ENCODE results near the gene SIPA1.
"Not testable (repeated sequence)": the region's sequence is repeated elsewhere in the genome, so short reads cannot be mapped to it uniquely, and the experiment has no call there.

The SIPA1 gene

DNA sequence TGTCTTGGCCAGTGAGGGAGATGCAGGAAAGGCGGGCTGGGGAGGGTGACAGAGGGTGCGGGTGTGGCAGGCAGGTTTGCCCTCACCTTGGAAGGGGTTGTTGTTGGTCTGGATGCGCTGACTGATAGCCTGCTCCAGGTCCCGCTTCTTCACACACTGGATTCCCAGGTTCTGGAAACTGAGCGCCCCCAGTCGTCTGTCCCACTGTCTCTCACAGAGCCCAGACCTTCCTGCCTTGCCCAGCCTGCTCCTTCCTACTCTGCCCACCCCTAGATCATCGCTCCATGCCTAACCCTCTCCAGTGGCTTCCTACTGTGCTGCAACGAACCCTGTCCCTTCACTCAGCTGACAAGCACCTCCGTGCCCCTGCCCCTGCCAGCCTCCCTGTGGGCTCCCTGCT is 22.1 kb downstream of the SIPA1 start:
- no peak for DNase-seq (ENCODE audit: low read depth in 2 of 2)

DNA sequence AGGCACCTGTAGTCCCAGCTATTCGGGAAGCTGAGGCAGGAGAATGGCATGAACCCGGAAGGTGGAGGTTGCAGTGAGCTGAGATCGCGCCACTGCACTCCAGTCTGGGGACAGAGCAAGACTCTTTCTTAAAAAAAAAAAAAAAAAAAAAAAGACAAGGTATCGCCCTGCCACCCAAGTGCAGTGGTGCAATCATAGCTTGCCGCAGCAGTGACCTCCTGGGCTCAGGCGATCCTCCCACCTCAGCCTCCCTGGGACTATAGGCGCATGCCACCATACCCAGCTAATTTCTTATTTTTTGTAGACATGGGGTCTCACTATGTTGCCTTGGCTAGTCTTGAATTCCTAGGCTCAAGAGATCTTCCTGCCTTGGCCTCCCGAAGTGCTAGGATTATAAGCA is 23.0 kb downstream of the SIPA1 start:
- DNase-seq (ENCODE audit: low read depth in 2 of 2) = not testable (repeated sequence)

DNA sequence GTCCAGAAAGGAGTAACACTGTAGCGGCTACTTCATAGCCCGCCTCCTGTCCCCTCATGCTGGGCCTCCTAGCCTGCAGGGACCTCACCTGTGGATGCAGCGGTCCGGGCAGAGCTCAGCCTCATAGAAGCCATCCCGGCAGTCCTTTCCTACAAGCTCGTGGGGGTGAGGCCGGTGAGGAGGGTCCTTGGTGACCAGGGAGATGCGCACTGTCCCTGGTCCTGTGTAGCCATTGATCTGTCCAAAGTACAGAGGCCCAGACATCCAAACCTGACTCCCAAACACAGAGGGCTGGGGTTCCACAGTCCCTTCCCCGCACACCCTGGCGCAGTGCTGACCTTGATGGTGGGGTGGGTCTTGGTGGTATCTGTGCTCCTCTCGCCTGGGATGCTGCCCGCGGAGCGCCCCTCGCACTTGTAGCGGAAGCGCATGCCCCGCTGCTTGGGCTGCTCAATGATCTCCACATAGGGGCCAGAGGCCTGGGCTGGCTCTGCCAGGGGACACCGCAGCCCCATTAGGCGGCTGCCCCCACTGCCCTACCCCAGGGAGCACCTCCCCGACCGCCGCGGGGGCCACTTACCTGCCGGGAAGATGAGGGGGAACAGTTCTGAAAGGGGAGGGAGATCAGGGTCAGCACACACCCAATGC is 23.8 kb downstream of the SIPA1 start:
- no peak for DNase-seq (ENCODE audit: low read depth in 2 of 2)

DNA sequence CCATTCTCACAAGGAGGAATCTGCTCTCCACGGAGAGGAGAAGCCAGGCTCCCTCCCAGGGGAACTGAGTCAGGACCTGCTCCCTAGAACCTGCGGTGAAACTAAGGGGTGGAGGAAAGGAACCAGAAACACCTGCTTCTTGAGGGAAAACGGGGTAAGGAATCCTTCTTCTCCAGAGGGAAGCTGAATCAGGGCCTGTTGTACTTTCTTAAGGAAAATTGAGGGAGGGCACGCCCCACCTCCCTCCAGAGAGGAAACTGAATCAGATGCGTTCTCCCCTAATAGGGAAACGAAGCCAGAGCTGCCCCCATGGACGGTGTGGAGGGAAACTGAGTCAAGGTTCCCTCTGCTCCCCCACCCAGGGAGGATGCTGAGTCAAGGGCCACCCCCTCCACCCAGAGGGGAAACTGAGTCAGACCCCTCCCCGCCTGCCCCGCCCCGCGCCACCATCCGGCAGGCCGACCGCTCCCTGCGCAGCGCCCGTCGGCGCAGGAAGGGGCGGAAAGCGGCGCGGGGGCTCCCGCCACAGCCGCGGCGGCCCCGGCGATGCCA is 24.4 kb downstream of the SIPA1 start:
- DNase-seq (ENCODE audit: low read depth in 2 of 2) = no peak

DNA sequence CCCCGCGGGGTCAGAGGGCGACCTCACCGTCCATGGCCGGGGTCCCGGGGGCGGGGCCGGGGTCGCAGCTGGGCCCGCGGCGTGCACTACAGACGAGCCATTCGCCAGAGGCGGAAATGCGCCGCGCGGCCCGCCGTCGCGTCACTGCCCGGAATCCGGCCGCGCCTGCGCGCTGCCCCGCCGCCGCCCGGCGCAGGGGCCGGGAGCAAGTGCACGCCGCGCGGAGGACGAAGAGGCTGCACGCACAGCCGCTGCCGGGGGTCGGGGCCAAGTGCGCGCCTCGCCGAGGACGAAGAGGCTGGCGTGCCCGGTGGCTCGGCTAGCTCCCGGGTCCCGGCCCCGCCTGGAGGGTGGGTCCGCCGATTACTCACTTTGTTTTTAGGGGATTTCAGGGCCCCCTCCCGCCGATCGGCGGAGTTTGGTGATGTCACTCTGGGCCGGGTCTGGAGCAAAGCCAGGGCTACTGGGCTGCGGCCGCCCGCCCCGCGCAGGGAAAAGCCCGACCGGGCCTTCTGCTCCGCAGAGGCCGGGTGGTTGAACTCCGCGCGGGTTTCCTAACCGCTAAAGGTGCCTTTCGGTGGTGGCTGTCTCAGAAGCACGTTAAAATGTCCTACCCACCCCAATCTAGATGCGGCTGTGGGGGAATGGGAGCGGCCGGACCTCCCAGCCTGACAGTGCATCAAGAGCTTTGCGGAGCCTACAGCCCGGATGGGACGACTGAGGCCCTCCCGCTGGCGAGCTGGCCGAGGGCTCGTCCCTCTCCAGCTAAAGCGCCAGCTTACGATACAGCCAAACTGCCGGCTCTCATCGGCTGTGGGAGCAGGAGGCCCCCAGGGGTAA is 25.1 kb downstream of the SIPA1 start, which contains the start of gene RELA:
RELA (minus strand) TSS at position 118 of the 840 bp plus-strand sequence; CDS start at position 34, 84 bp downstream.
- peak; percentile 79 to 84 for DNase-seq (ENCODE audit: low read depth in 2 of 2)

DNA sequence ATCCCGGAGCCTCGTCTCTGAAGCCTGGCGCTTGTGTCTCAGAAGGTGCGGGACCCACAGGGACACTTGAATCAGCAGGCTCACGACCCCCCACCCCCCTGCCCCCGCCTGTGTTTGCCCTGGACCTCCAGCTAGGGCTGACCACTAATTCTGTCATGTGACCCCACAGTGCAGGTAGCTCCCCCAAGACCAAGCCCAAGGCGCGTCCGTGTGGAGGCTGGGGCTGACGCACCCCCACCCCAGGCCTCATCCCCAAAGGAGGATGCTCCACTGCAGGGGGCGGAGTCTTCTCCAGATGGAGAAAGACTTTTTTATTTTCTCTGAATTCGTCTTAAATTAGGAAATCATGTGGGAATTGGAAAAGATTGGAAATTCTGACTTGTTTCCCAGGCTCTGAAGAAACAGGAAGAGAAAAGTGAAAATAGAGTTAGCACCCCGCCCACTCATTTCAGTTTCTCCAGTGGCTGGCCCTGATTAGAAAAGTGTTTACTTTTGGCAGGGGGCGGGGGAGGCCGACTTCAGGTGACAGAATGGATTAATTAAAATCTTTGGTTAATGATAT is 25.8 kb downstream of the SIPA1 start:
- DNase-seq (ENCODE audit: low read depth in 2 of 2) = no peak

DNA sequence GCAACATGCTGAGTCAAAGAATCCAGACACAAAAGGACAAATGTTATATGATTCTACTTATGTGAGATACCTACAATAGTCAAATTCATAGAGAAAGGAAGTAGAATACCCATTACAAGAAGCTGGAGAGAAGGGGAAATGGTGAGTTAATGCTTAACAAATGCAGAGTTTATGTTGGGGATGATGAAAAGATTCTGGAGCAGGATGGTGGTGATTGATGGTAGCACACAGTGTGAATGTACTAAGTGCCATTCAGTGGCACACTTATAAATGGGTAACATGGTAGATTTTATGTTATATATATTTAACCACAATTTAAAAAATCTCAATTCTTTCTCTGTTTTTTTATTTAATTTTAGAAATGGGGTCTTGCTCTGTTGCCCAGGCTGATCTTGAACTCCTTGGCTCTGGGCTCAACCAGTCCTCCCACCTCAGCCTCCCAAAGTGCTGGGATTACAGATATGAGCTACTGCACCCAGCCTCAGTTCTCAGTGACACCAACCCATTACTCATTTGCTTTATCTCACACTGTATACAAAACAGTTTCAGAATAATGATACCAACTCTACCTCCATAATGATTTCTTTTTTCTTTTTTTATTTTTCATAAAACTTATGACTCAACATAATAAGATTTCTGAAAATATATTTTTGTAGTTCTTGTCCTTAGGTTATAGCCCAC is 34.4 kb downstream of the SIPA1 start:
- DNase-seq (ENCODE audit: low read depth in 2 of 2) = no peak

DNA sequence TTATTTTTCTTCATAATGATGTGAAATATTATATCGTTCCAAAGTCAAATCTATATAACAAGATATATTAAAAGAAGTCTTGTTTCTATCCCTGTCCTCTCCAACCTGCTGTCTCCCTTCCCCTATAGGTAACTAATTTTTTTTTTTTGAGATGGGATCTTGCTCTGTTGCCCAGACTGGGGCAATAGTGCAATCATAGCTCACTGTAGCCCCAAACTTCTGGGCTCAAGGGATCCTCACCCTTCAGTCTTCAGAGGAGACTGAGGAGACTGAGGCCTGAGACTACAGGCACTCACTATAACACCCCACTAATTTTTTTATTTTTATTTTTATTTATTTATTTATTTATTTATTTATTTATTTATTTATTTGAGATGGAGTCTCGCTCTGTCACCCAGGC is 35.1 kb downstream of the SIPA1 start:
- no peak for DNase-seq (ENCODE audit: low read depth in 2 of 2)

DNA sequence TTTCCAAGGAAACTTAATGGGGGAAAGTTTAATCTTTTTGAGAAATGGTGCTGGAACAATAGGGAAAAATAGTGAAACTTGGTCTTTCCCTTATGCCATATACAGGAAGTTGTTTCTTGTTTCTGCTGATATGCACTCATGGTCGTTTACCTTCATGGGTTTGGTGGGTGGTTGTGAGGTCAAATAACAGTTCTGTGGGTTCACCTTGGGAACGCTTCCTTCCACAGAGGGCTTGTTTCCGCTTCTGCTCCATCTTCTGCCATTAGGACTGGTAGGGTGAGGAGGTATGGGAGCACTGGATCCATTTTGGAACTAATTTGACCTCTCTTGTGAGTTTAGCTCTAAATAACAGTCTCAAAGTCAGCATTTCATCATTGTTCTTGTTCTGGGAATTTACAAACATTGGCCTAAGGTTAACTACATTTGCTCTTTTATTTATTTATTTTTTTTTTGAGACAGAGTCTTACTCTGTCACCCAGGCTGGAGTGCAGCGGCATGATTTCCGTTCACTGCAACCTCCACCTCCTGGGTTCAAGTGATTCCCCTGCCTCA is 42.4 kb downstream of the SIPA1 start:
- DNase-seq (ENCODE audit: low read depth in 2 of 2) = no peak

DNA sequence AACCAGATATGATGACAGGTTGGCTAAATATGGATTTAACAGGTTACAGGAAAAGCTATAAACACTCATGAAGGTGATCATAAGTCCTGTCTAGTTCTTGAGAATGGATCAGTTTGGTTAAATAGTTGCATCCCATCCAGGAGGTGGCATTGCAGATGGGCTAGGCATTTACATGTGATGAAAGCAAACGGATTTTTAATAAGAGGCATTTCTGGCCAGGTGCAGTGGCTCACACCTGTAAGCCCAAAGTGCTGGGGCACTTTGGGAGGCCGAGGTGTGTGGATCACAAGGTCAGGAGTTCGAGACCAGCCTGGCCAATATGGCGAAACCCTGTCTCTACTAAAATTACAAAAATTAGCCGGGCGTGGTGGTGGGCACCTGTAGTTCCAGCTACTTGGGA is 45.6 kb downstream of the SIPA1 start:
- not testable (repeated sequence) for DNase-seq (ENCODE audit: low read depth in 2 of 2)

DNA sequence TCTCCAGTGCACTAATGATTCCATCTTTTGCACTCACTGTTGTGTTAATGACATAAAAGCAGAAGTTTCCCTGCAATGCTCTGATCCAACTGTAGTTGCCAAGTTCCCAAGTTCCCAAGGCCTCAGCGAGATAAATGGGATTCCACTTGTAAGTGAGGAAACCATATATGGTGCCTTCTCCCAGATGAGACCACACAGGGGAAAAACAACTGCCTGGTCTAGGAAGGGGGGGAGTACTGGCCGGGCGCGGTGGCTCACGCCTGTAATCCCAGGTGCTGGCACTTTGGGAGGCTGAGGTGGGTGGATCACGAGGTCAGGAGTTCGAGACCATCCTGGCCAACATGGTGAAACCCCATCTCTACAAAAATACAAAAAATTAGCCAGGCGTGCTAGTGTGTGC is 48.1 kb downstream of the SIPA1 start:
- no peak for DNase-seq (ENCODE audit: low read depth in 2 of 2)

DNA sequence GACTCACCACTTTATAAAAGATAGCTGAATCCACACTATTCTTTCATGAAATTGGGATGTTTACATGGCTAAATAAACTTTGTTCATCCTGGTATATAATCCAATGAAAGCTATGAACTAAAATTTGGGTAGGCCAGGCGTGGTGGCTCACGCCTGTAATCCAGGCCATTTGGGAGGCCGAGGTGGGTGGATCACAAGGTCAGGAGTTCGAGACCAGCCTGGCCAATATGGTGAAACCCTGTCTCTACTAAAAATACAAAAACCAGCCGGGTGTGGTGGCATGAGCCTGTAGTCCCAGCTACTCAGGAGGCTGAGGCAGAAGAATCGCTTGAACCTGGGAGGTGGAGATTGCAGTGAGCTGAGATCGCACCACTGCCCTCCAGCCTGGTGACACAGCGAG is 53.9 kb downstream of the SIPA1 start:
- not testable (repeated sequence) for DNase-seq (ENCODE audit: low read depth in 2 of 2)

DNA sequence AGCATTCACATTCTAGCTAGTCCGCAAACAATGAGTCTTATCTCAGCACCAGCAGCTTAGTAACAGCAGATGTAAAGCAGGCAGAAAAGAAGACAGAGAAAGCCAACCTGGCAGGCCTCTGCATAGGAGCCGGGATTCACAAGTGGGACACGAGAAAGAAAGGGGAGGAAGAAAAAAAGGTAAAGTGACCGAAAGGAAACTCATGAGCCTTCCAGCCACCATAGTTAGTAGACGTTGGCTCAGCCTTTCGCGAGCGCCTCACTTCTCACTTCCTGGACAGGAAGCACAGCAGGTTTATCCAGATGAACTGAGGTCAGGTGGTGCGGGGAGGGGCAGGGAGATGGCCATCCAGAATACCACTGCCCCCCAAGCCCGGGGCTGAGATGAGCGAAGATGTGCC is 54.5 kb downstream of the SIPA1 start:
- no peak for DNase-seq (ENCODE audit: low read depth in 2 of 2)

DNA sequence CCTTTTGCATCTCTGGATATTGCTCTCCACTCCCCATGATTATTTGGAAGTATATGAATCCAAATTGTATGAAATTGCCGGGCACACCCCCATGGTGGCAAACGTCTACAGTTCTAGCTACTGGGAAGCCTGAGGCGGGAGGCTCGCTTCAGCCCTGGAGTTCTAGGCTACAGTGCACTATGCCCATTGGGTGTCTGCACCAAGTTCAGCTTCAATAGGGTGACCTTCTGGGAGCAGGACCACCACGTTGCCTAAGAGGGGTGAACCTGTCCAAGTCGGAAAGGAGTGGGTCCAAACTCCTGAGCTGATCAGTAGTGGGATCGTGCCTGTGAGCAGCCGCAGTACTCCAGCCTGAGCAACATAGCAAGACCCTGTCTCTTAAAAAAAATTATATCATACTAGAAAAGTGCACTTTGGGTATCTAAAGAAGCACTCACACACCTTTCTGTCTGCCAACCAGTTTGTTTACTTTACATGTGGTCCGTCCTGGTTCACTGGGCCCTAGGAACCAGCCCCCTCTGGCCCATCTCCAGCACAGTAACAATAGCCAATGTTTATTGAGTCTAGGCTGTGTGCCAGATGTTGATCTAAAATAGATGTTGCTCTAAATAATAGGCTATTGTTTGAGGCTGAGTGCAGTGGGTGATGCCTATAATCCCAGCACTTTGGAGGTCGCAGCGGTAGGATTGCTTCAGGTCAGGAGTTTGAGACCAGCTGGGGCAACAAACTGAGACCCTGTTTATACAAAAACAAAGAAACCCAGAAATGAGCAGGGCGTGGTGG is 57.7 kb downstream of the SIPA1 start:
- DNase-seq (ENCODE audit: low read depth in 2 of 2) = no peak

DNA sequence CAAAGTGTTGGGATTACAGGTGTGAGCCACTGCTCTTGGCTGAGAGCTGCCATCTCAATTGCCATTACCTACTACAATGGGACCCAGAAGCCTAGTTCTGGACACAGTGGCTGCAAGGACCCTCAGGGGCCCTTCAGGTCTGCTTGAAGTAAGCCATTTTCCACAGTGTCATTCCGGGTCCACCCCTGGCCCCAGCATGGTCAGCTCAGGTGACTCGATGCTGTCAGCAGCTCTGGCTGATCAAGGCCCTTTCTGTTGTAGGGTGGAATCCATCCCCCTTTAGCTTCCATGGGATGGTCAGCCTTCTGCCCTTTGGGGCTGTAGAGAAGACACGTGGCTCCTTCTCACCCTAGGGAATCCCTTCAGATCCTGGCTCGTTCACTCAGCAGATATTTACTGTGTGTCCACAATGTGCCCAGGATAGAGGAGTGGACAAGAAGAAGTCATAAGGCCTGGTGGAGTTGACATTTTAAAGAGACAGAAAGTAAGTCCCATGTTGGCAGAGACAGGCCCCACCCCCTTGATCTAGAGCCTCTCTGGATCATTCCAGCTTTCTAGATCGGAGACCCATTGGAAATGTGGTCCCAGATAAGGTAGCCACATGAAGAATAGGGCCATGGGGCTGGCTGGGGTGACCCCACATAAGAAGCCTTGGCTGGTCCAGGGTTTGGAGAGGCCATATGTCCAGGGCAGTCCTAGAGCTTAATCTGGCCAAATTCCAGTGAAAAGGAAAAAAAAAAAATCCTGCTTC is 59.1 kb downstream of the SIPA1 start:
- no peak for DNase-seq (ENCODE audit: low read depth in 2 of 2)

DNA sequence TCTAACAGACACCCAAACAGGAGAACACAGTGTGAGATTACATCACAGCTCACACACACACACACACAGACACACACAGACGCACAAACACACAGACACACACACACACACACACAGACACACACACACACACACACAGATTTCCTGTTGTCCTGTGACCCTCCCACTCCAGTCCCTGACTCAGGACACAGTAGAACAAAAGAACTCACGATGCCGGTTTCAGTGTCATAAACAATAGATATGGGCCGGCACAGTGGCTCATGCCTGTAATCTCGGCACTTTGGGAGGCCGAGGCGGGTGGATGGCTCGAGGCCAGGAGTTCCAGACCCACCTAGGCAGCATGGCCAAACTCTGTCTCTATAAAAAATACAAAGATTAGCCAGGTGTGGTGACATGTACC is 60.3 kb downstream of the SIPA1 start:
- no peak for DNase-seq (ENCODE audit: low read depth in 2 of 2)

DNA sequence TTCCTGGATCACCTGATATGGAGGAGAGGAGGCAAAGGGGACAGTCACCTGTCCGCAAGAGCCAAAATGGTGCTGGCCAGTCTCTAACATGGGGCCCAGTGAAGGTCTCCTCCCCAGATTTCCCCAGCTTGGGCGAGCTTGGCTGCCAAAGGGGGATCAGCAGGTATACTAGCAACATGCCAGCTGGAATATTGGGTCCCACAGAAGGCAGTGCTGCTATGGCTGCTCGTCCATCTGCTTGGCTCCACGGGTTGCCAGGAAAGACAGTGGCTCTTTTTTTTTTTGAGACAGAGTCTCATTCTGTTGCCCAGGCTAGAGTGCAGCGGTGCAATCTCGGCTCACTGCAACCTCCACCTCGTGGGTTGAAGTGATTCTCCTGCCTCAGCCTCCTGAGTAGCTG is 61.4 kb downstream of the SIPA1 start:
- DNase-seq (ENCODE audit: low read depth in 2 of 2) = no peak

DNA sequence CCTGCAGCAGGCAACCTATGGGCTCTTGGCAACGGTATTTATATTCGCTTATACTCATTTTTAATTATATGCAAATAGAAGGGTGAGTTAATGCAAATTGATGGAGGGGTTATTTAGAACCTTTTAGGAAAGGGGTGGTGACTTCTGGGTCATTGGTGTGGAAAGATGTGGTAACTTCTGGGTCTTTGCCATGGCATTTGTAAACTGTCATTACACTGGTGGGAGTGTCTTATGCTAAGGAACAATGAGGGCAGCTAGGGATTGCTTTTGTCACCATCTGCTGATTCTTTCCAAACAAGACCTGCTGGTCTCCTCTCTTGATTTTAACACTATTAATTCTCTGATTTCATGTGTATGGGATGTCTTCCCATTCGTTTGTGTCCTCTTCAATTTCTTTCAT is 62.5 kb downstream of the SIPA1 start:
- DNase-seq (ENCODE audit: low read depth in 2 of 2) = no peak
